Stimulated activated CD8-positive, alpha-beta memory T cell treated with anti-CD3 and anti-CD28 coated beads, Interleukin-15, amount 100 ng/mL, for 1 hour (primary cell): ENCODE results near the gene CHST3.

Experiments
- DNase-seq: peaks from one replicate; pipeline ENCODE4 v3.0.0-alpha.2; 2020; ENCODE audit warnings: low read depth

The CHST3 gene

DNA sequence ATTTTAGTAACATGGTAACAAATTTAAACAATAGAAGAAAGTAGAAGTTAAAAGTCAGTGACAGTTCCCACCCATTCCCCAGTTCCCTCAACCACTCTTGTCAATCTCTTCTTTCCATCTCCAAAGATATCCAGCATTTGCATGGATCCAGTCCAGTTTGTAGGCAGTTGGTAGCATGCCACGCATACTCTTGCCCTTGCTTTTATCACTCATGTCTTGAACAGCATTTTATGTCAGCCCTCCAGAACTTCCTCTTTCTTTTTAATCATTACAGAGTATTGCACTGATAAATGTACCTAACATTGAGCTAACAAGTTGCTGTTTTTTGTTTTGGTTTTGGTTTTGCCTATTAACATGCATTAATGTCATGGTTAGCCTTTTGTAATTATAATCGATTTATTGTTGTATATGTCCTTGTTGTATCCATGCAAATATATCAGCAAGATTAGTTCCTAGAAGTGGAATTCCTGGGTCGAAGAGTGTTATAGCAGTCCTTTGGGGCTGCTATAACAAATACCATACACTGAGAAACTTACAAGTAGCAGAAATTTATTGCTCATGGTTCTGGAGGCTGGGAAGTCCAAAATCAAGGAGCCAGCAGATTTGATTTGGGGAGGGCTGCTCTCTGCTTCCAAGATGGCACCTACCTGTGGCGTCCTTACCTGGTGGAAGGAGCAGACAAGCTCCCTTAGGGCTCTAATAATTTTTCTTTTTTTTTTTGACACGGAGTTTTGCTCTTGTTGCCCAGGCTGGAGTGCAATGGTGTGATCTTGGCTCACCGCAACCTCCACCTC, 25.7 kb downstream of the CHST3 start:
- no peak for DNase-seq

DNA sequence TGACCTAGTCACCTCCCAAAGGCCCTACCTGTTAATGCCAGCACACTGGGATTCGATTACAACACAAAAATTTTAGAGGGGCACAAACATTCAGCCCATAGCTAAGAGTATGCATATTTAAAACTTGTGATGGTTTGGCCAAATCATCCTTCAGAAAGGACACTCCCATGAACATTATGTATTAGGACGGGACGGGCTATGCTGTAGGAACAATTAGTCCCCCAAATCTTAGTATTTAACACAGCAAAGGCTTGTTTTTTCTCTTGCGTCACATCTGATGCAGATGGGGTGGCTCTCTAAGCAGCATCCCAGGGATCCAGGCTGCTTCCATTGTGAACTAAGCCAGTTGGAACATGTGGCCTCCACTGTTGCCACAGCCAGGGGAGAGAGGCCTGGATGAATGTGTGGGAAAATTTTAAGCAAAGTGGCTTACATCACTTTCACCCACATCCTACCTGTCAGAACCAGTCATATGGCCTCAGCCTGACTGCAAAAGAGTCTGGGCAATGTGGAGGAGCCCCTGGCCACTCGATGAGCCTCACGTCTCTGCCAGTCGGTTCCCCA, 26.6 kb downstream of the CHST3 start:
- no peak for DNase-seq

DNA sequence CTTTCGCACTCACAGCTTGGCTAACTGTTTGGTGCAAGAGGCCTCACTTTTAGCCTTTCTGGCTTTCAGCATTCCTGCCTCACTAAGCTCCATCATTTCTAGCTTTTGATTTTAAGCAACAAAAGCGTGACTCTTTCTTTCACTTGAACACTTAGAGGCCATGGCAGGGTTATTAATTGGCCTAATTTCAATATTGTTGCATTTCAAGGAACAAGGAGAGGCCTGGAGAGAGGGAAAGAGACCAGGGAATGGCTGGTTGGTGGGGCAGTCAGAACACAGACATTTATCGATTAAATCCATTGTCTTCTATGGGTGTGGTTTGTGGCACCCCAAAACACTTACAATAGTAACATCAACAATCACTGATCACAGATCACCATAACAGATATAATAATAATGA, 31.3 kb downstream of the CHST3 start:
- no peak for DNase-seq

GRCh38 chr10:71995887-71996575, 31.8 kb downstream of the CHST3 start:
- no peak for DNase-seq

DNA sequence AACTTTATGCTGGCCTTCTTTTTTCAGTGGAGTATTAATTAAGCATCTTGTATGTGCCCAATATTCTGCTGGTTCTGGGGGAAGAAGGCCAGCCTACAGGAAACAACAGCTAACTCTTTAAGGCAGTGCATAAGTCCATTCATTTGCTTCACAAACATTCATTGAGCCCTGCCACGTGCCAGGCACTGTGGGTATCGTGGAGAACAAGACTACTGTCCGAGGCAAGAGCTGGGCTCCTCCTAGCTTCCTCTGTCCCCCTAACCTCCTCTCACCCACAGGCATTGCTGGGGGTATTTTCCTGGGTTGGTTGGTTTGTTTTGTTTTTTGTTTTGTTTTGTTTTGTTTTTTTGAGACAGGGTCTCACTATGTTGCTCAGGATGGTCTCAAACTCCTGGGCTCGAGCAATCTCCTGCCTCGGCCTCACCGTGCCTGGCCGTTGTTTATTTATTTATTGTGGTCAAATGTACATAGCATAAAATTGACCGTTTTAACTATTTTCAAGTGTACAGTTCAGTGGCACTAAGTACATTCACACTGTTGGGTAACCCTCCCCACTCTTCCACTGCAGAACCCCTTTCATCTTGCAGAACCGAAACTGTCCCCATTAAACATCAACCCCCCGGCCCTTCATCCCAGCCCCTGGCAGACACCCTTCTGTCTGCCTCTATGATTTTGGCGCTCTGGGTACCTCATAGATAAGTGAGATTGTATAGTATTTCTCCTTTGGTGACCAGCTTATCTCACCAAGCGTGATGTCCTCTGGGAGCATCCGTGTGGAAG, 32.6 kb downstream of the CHST3 start:
- DNase-seq: no peak

- DNase-seq: no peak
Measured at GRCh38 chr10:71998119-71998839, 34.1 kb downstream of the CHST3 start.

GRCh38 chr10:71998840-71999194, 34.6 kb downstream of the CHST3 start:
- DNase-seq: no peak

GRCh38 chr10:71999360-72000072, 35.3 kb downstream of the CHST3 start:
- DNase-seq: no peak

GRCh38 chr10:72000073-72001032, 36.2 kb downstream of the CHST3 start:
- no peak for DNase-seq

GRCh38 chr10:72001033-72001395, 36.8 kb downstream of the CHST3 start:
- DNase-seq: no peak

DNA sequence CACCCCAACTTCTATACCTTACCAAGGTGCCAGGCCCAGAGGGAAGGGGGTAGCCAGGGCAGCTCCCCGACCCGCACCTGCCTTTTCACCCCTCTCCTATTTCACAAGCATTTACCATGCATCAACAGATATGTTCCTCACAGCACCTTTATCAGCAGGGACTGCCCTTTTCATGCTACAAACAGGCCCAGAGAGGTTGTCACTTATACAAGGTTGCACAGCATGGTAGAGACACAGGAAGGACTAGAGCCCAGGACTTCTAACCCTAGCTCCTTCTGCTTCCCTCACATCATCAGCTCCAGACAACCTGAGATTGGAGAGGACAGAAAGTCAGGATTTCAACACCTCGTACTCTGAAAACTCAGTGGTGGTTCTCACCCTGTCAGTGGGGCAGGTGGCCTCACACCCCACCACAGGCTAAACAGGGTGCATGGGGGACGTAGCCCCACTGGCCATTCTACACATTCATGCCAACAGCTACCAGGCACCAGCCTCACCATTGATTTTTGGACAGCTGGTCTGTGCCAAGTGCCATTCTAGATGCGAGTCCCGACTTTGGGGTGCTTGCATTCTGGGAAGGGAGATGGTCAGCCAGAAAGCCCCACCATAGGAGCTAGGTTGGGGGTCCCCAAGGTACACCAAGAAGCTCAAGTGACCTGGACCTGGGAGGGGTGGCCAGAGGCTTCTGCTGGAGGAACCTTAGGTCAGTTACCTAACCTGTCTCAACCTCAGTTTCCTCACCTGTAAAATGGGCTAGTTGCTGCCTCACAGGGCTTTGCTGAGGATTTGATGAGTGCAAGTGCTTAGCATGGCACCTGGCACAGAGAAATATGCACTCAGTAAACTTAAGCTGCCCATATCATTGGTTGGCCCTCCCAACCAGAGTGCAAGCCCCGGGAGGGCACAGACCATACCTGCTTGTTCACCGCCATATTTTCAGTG, 38.4 kb downstream of the CHST3 start:
- no peak for DNase-seq

DNA sequence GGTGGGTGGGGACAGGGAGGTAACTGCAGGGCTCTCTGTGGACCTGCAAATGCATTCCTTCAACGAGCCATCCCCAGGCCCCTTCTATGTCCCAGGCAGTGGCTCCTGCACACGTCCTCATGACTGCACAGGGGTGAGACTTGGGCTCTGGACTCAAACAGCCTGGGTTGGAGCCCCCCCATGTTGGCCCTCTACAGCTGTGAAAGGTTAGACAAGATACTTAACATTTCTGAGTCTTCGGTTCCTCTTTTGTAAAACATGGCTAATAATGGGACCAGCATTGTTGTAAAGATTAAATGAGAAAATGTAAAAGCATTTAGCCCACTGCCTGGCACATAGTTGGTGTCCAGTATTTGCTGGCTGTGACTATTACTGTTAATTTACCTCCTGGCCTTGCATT, 41.8 kb downstream of the CHST3 start:
- no peak for DNase-seq

GRCh38 chr10:72007246-72007892, 43.2 kb downstream of the CHST3 start:
- no peak for DNase-seq

DNA sequence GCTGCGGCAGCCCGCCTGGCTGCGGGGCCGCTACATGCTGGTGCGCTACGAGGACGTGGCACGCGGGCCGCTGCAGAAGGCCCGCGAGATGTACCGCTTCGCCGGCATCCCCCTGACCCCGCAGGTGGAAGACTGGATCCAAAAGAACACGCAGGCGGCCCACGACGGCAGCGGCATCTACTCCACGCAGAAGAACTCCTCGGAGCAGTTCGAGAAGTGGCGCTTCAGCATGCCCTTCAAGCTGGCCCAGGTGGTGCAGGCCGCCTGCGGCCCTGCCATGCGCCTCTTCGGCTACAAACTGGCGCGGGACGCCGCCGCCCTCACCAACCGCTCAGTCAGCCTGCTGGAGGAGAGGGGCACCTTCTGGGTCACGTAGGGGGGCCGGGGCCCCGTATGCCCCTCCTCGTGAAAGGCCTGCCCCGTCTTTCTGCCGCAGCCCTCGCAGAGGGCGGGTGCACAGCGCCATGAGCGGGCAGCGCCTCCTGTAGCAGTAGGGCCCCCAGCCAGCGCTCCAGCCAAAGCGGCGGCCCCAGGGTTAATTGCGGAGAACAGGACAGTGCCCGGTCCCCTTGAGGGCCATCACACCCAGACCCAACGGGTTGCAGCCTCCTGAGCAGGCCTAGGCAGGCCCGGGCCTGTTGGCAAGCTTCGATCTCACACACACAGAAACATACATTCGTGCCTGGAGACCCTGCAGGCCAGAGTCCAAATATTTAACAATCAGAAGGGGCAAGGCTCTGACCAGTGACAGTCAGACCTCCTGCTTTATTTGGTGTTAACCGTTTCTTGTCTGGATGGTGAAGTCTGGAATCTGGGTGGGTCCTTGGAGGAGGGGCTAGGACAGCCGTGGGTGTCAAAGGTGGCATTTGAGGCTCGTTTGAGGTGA, 44.1 kb downstream of the CHST3 start:
- no peak for DNase-seq

DNA sequence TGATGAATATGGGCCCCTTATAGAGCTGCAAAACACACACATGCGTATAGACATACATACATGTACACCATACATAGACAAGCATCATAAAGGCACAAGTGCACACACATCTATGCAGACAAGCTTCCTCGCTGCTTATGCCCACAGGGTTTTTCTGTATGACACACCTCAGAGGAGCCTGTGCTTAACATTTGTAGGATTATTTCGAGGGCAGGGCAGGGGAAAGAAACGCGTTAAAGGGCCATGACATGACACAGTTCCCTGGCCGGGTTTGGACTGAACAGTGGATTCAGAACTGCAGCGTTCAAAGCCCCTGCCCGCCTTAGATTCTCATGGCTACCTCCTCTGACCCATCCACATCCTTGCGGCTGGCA, 44.8 kb downstream of the CHST3 start:
- DNase-seq: no peak

- DNase-seq: no peak
Measured at GRCh38 chr10:72009425-72010081, 45.4 kb downstream of the CHST3 start.
